Measurements from ENCODE around the gene FASTK.

The FASTK gene

GRCh38 chr7:151046603-151047573 is 33.7 kb downstream of the FASTK start:
- Histone ChIP-seq H3K4me3 (ENCODE audit: insufficient read depth, low read length, poor library complexity, severe bottlenecking) (no peak overlapping the region), H3K9ac (ENCODE audit: low read length) (no peak overlapping the region)

GRCh38 chr7:151045967-151046366 is 34.6 kb downstream of the FASTK start:
- H2AFZ ChIP-seq (ENCODE audit: low read depth, low read length, severe bottlenecking) = no peak overlapping the region
- H4K20me1 ChIP-seq (ENCODE audit: low read depth, low read length) = no peaks in the 10 kb centered on the region
- H3K4me3 ChIP-seq (ENCODE audit: insufficient read depth, low read length, poor library complexity, severe bottlenecking) = no peak overlapping the region
- no peaks in the 10 kb centered on the region for H3K36me3 ChIP-seq (ENCODE audit: low read length)
- no peak overlapping the region for H3K4me2 ChIP-seq (ENCODE audit: low read depth, low read length, poor library complexity, severe bottlenecking)
- H3K9me2 ChIP-seq (replicated peaks; ENCODE audit: insufficient read depth, low read length) = no peaks in the 10 kb centered on the region
- no peak overlapping the region for H3K27ac ChIP-seq (ENCODE audit: low read depth, low read length)
- no peak overlapping the region for H3K9ac ChIP-seq (ENCODE audit: low read length)
- TF ChIP-seq CTCF (IDR thresholded peaks at IDR 0.05; ENCODE audit: insufficient read depth, low read length, poor library complexity, severe bottlenecking) (no peak), EZH2phosphoT487 (conservative IDR thresholded peaks at IDR 0.05; ENCODE audit: low read length) (no peak)
- H3K9me3 ChIP-seq (ENCODE audit: insufficient read depth, low read length) = no peaks in the 10 kb centered on the region
- no peaks in the 10 kb centered on the region for H3K27me3 ChIP-seq (ENCODE audit: low read length)
- H3F3A ChIP-seq (ENCODE audit: insufficient read depth) = no peaks in the 10 kb centered on the region
- no peaks in the 10 kb centered on the region for H3K79me2 ChIP-seq (ENCODE audit: insufficient read depth, low read length)

More at GRCh38 chr7:151046603-151047573, 33.7 kb downstream of the FASTK start:
- Histone ChIP-seq H4K20me1 (ENCODE audit: low read depth, low read length) (no peaks in the 10 kb centered on the region), H3K27me3 (ENCODE audit: low read length) (no peaks in the 10 kb centered on the region), H3K9me3 (ENCODE audit: insufficient read depth, low read length) (no peaks in the 10 kb centered on the region), H3K36me3 (ENCODE audit: low read length) (no peaks in the 10 kb centered on the region), H3K79me2 (ENCODE audit: insufficient read depth, low read length) (no peaks in the 10 kb centered on the region), H3K4me2 (ENCODE audit: low read depth, low read length, poor library complexity, severe bottlenecking) (no peak overlapping the region), H3K9me2 (replicated peaks; ENCODE audit: insufficient read depth, low read length) (no peaks in the 10 kb centered on the region), H2AFZ (ENCODE audit: low read depth, low read length, severe bottlenecking) (no peak overlapping the region), H3K27ac (ENCODE audit: low read depth, low read length) (no peak overlapping the region), H3F3A (ENCODE audit: insufficient read depth) (no peaks in the 10 kb centered on the region)
- TF ChIP-seq EZH2phosphoT487 (conservative IDR thresholded peaks at IDR 0.05; ENCODE audit: low read length) (no peak), CTCF (IDR thresholded peaks at IDR 0.05; ENCODE audit: insufficient read depth, low read length, poor library complexity, severe bottlenecking) (no peak)

- no peak overlapping the region for H3K4me3 ChIP-seq (ENCODE audit: insufficient read depth, low read length, poor library complexity, severe bottlenecking)
- no peak overlapping the region for H3K9ac ChIP-seq (ENCODE audit: low read length)
- no peaks in the 10 kb centered on the region for H3K9me2 ChIP-seq (replicated peaks; ENCODE audit: insufficient read depth, low read length)
- H3F3A ChIP-seq (ENCODE audit: insufficient read depth) = no peaks in the 10 kb centered on the region
- H3K9me3 ChIP-seq (ENCODE audit: insufficient read depth, low read length) = no peaks in the 10 kb centered on the region
- no peak overlapping the region for H3K27ac ChIP-seq (ENCODE audit: low read depth, low read length)
- H3K36me3 ChIP-seq (ENCODE audit: low read length) = no peaks in the 10 kb centered on the region
- TF ChIP-seq CTCF (IDR thresholded peaks at IDR 0.05; ENCODE audit: insufficient read depth, low read length, poor library complexity, severe bottlenecking) = no peak
- no peak for TF ChIP-seq EZH2phosphoT487 (conservative IDR thresholded peaks at IDR 0.05; ENCODE audit: low read length)
- no peaks in the 10 kb centered on the region for H3K27me3 ChIP-seq (ENCODE audit: low read length)
- H4K20me1 ChIP-seq (ENCODE audit: low read depth, low read length) = no peaks in the 10 kb centered on the region
- H3K4me2 ChIP-seq (ENCODE audit: low read depth, low read length, poor library complexity, severe bottlenecking) = no peak overlapping the region
- no peaks in the 10 kb centered on the region for H3K79me2 ChIP-seq (ENCODE audit: insufficient read depth, low read length)
- no peak overlapping the region for H2AFZ ChIP-seq (ENCODE audit: low read depth, low read length, severe bottlenecking)
Measured at GRCh38 chr7:151045262-151045661, 35.3 kb downstream of the FASTK start.

All from SU-DHL-6 (cell line).